Hepatocyte (in vitro differentiated cells): Measurements from ENCODE around the gene GPC4.

Experiments used
- EZH2 ChIP-seq: fragments of 200-600 bp; sonication (generic); IDR thresholded peaks from 2 replicates; pipeline ENCODE4 v1.6.1; 2016; ENCODE audit warnings: antibody characterized with exemption, mild to moderate bottlenecking, borderline replicate concordance
- EZH2phosphoT487 ChIP-seq: fragments of 200-600 bp; sonication (generic); IDR thresholded peaks from one replicate; pipeline ENCODE4 v1.6.1; 2018; ENCODE audit warnings: antibody characterized with exemption, mild to moderate bottlenecking, low read depth, moderate library complexity; ENCODE audit not compliant: unreplicated experiment, severe bottlenecking
- TF ChIP-seq, protein P1 (sequence below): fragments of 200-600 bp; sonication (generic); IDR thresholded peaks from 2 replicates; pipeline ENCODE4 v1.5.1; 2016; ENCODE audit warnings: antibody characterized with exemption, mild to moderate bottlenecking; ENCODE audit not compliant: poor library complexity

DNA sequence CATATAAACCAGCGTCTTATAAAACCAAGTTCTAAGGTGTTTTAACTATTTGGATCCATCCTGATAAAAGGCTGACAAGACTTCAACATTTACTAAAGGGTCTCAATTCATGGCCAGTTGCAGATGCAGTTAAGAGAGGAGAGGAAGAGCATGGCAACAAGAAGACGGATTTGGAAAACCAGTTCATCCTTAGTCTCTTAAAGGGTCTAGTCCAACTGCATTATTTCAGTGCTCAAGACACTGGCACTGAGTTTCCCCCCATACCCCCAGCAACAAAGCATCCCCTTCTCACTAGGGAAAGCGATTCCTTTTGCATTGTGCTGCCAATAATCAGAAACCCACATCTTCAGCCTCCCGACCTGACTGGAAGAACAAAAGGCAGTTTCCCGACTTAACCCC is 106.8 kb downstream of the GPC4 start:
- TF ChIP-seq, protein P1, sequence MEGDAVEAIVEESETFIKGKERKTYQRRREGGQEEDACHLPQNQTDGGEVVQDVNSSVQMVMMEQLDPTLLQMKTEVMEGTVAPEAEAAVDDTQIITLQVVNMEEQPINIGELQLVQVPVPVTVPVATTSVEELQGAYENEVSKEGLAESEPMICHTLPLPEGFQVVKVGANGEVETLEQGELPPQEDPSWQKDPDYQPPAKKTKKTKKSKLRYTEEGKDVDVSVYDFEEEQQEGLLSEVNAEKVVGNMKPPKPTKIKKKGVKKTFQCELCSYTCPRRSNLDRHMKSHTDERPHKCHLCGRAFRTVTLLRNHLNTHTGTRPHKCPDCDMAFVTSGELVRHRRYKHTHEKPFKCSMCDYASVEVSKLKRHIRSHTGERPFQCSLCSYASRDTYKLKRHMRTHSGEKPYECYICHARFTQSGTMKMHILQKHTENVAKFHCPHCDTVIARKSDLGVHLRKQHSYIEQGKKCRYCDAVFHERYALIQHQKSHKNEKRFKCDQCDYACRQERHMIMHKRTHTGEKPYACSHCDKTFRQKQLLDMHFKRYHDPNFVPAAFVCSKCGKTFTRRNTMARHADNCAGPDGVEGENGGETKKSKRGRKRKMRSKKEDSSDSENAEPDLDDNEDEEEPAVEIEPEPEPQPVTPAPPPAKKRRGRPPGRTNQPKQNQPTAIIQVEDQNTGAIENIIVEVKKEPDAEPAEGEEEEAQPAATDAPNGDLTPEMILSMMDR = no peak
- TF ChIP-seq EZH2phosphoT487 (no peak), EZH2 (no peak)
